Neural progenitor cell (in vitro differentiated cells): ENCODE results near the gene ADPGK. TPM values are rescaled to one million over a fixed set of nuclear protein-coding genes. Genes with fewer than 3 reads are reported as not detected.
A peak's percentile ranks its signal among the peaks of the same experiment; 100 is the strongest.

Source experiments
- DNase-seq: peaks from one replicate; pipeline ENCODE4 v3.0.0-alpha.2; 2016; ENCODE audit warnings: low spot score
- H2AFZ ChIP-seq: fragments of 200-600 bp; sonication (generic); replicated peaks from 2 replicates; pipeline ENCODE4 v1.6.1; 2016; ENCODE audit warnings: antibody characterized with exemption
- H3F3A ChIP-seq: fragments of 200-600 bp; sonication (generic); 2 replicates; pipeline ENCODE4 v1.6.1; 2016; ENCODE audit warnings: antibody characterized with exemption, low read depth
- H3K27ac ChIP-seq: fragments of 200-600 bp; sonication (generic); 2 replicates; pipeline ENCODE4 v1.5.1; 2016; ENCODE audit warnings: mild to moderate bottlenecking
- H3K27me3 ChIP-seq: fragments of 200-600 bp; sonication (generic); 2 replicates; pipeline ENCODE4 v1.6.1; 2016; ENCODE audit warnings: mild to moderate bottlenecking, moderate library complexity
- H3K36me3 ChIP-seq: fragments of 200-600 bp; sonication (generic); 2 replicates; pipeline ENCODE4 v1.5.1; 2016
- H3K4me1 ChIP-seq: fragments of 200-600 bp; sonication (generic); 2 replicates; pipeline ENCODE4 v1.6.1; 2016; ENCODE audit warnings: mixed run types
- H3K4me2 ChIP-seq: fragments of 200-600 bp; sonication (generic); 2 replicates; pipeline ENCODE4 v1.6.1; 2016
- H3K4me3 ChIP-seq: fragments of 200-600 bp; sonication (generic); 2 replicates; pipeline ENCODE4 v1.5.1; 2016
- H3K79me2 ChIP-seq: fragments of 200-600 bp; sonication (generic); 2 replicates; pipeline ENCODE4 v1.6.1; 2016; ENCODE audit warnings: low read depth
- H3K9ac ChIP-seq: fragments of 200-600 bp; sonication (generic); 2 replicates; pipeline ENCODE4 v1.6.1; 2016
- H3K9me3 ChIP-seq: fragments of 200-600 bp; sonication (generic); 2 replicates; pipeline ENCODE4 v1.5.1; 2016; ENCODE audit warnings: low read depth
- H4K20me1 ChIP-seq: fragments of 200-600 bp; sonication (generic); 2 replicates; pipeline ENCODE4 v1.6.1; 2016; ENCODE audit warnings: low read depth
- H3K27ac Mint-ChIP-seq: 3 replicates; pipeline ENCODE4 v1.8.0; 2021; ENCODE audit warnings: mixed read lengths
- H3K27me3 Mint-ChIP-seq: 2 replicates; pipeline ENCODE4 v1.8.0; 2022; ENCODE audit warnings: low read depth, mild to moderate bottlenecking, inconsistent platforms, moderate library complexity, mixed read lengths; ENCODE audit not compliant: insufficient read depth
- H3K36me3 Mint-ChIP-seq: 3 replicates; pipeline ENCODE4 v1.8.0; 2021; ENCODE audit warnings: mixed read lengths
- H3K4me1 Mint-ChIP-seq: 3 replicates; pipeline ENCODE4 v1.8.0; 2021; ENCODE audit warnings: mixed read lengths
- H3K4me3 Mint-ChIP-seq: 3 replicates; pipeline ENCODE4 v1.8.0; 2021; ENCODE audit warnings: mild to moderate bottlenecking, moderate library complexity, mixed read lengths
- H3K9me3 Mint-ChIP-seq: 3 replicates; pipeline ENCODE4 v1.8.0; 2020; ENCODE audit warnings: mixed read lengths
- CTCF ChIP-seq: fragments of 200-600 bp; sonication (generic); IDR thresholded peaks from 2 replicates; pipeline ENCODE4 v1.5.1; 2017; ENCODE audit warnings: antibody characterized with exemption, mild to moderate bottlenecking
- EZH2 ChIP-seq: fragments of 200-600 bp; sonication (generic); IDR thresholded peaks from 2 replicates; pipeline ENCODE4 v1.6.1; 2017; ENCODE audit warnings: antibody characterized with exemption, mild to moderate bottlenecking, moderate library complexity
- EZH2phosphoT487 ChIP-seq: fragments of 200-600 bp; sonication (generic); IDR thresholded peaks from 2 replicates; pipeline ENCODE4 v1.6.1; 2017; ENCODE audit warnings: antibody characterized with exemption
- total RNA-seq: library from RNA; depleted of rRNA; stranded (reverse); fragments of >200 nt; gene quantifications from 2 replicates; pipeline ENCODE4 v1.2.3, GENCODE V29; 2015; ENCODE audit warnings: low replicate concordance

Gene ADPGK
- total RNA-seq, 1 donor from 2014 or later, result 43.8 TPM

GRCh38 chr15:72803006-72803405, 19.4 kb upstream of the ADPGK start:
- Histone ChIP-seq H3K9ac (no peak overlapping the region), H3K27me3 (no peaks in the 10 kb centered on the region), H3K27ac (no peak overlapping the region), H3K36me3 (no peaks in the 10 kb centered on the region), H3K4me2 (no peak overlapping the region), H4K20me1 (no peaks in the 10 kb centered on the region), H3K4me3 (no peak overlapping the region), H2AFZ (no peak overlapping the region), H3K4me1 (peaks cover under 1% of the 10 kb centered on the region), H3F3A (peaks cover under 1% of the 10 kb centered on the region), H3K79me2 (no peaks in the 10 kb centered on the region), H3K9me3 (no peaks in the 10 kb centered on the region)
- Mint-ChIP-seq H3K4me3 (no peak overlapping the region), H3K27me3 (peaks cover 8% of the 10 kb centered on the region), H3K27ac (no peak overlapping the region), H3K4me1 (no peaks in the 10 kb centered on the region), H3K9me3 (peaks cover under 1% of the 10 kb centered on the region), H3K36me3 (no peaks in the 10 kb centered on the region)
- TF ChIP-seq EZH2, result no peak
- no peak for DNase-seq

- peaks cover 4% of the 10 kb centered on the region for H3F3A ChIP-seq
- Mint-ChIP-seq H3K4me1 (peaks cover 5% of the 10 kb centered on the region), H3K9me3 (no peaks in the 10 kb centered on the region), H3K36me3 (no peaks in the 10 kb centered on the region), H3K4me3 (no peak overlapping the region), H3K27me3 (peaks cover 8% of the 10 kb centered on the region), H3K27ac (no peak overlapping the region)
- H3K36me3 ChIP-seq, result no peaks in the 10 kb centered on the region
- H3K4me1 ChIP-seq, result peaks cover 5% of the 10 kb centered on the region
- H3K9me3 ChIP-seq, result no peaks in the 10 kb centered on the region
- H2AFZ ChIP-seq, result no peak overlapping the region
- H4K20me1 ChIP-seq, result no peaks in the 10 kb centered on the region
- H3K9ac ChIP-seq, result no peak overlapping the region
- no peak for DNase-seq
- H3K27me3 ChIP-seq, result peaks cover under 1% of the 10 kb centered on the region
- H3K4me2 ChIP-seq, result no peak overlapping the region
- TF ChIP-seq CTCF (no peak), EZH2 (no peak)
- H3K27ac ChIP-seq, result no peak overlapping the region
- no peaks in the 10 kb centered on the region for H3K79me2 ChIP-seq
- no peak overlapping the region for H3K4me3 ChIP-seq
Measured at GRCh38 chr15:72801590-72802325, 18.2 kb upstream of the ADPGK start.

- TF ChIP-seq EZH2phosphoT487 (no peak), CTCF (no peak), EZH2 (no peak)
- H3K4me1 Mint-ChIP-seq, result peaks cover 7% of the 10 kb centered on the region
- Histone ChIP-seq H3K4me3 (no peak overlapping the region), H3K36me3 (no peaks in the 10 kb centered on the region), H3K9me3 (no peaks in the 10 kb centered on the region), H2AFZ (no peak overlapping the region), H3K27me3 (peaks cover 8% of the 10 kb centered on the region), H4K20me1 (no peaks in the 10 kb centered on the region), H3K4me1 (peaks cover 5% of the 10 kb centered on the region), H3K79me2 (no peaks in the 10 kb centered on the region), H3K9ac (no peak overlapping the region), H3K4me2 (no peak overlapping the region), H3K27ac (no peak overlapping the region), H3F3A (peaks cover 4% of the 10 kb centered on the region)
- H3K27ac Mint-ChIP-seq, result no peak overlapping the region
- no peak for DNase-seq
- H3K27me3 Mint-ChIP-seq, result peaks cover 8% of the 10 kb centered on the region
- H3K9me3 Mint-ChIP-seq, result no peaks in the 10 kb centered on the region
- no peaks in the 10 kb centered on the region for H3K36me3 Mint-ChIP-seq
- H3K4me3 Mint-ChIP-seq, result no peak overlapping the region
Measured at GRCh38 chr15:72800833-72801481, 17.4 kb upstream of the ADPGK start.

GRCh38 chr15:72797834-72798233, 14.3 kb upstream of the ADPGK start:
- H2AFZ ChIP-seq, result no peak overlapping the region
- H3K36me3 ChIP-seq, result no peaks in the 10 kb centered on the region
- peak overlapping the region; percentile 58 for H3K4me3 ChIP-seq
- H3K4me1 ChIP-seq, result peaks cover 5% of the 10 kb centered on the region
- no peak overlapping the region for H3K27ac Mint-ChIP-seq
- H3K9me3 Mint-ChIP-seq, result no peaks in the 10 kb centered on the region
- H3K36me3 Mint-ChIP-seq, result no peaks in the 10 kb centered on the region
- H3K4me1 Mint-ChIP-seq, result peaks cover 7% of the 10 kb centered on the region
- DNase-seq, result no peak
- no peak for TF ChIP-seq EZH2phosphoT487
- no peak for TF ChIP-seq CTCF
- no peak for TF ChIP-seq EZH2
- peak overlapping the region; percentile 94 for H3K4me2 ChIP-seq
- H3K4me3 Mint-ChIP-seq, result peak overlapping the region; percentile 83
- no peak overlapping the region for H3K9ac ChIP-seq
- no peaks in the 10 kb centered on the region for H3K79me2 ChIP-seq
- no peaks in the 10 kb centered on the region for H3K9me3 ChIP-seq
- no peaks in the 10 kb centered on the region for H4K20me1 ChIP-seq
- H3F3A ChIP-seq, result peaks cover 7% of the 10 kb centered on the region
- H3K27ac ChIP-seq, result no peak overlapping the region
- H3K27me3 ChIP-seq, result peaks cover 15% of the 10 kb centered on the region
- H3K27me3 Mint-ChIP-seq, result peaks cover 4% of the 10 kb centered on the region
